SK-N-SH treated with all-trans-retinoic acid at 6 μM for 48 hours (cell line): ENCODE measurements around the gene SERPINB6.

Experiments
- BACH2 ChIP-seq: fragments of 250-450 bp; sonication (Bioruptor Pico); IDR thresholded peaks from 2 replicates; pipeline ENCODE4 v1.9.0; 2021; ENCODE audit warnings: mild to moderate bottlenecking, borderline replicate concordance
- ESRRG ChIP-seq: fragments of 250-450 bp; sonication (Bioruptor Pico); IDR thresholded peaks from 2 replicates; pipeline ENCODE4 v1.6.1; 2021; ENCODE audit warnings: mild to moderate bottlenecking
- OSR1 ChIP-seq: fragments of 250-450 bp; sonication (Bioruptor Pico); IDR thresholded peaks from 2 replicates; pipeline ENCODE4 v1.8.0; 2022; ENCODE audit warnings: moderate library complexity, mild to moderate bottlenecking, inconsistent platforms
- PPARA ChIP-seq: fragments of 250-450 bp; sonication (Bioruptor Pico); IDR thresholded peaks from 2 replicates; pipeline ENCODE4 v1.5.0; 2020; ENCODE audit warnings: mild to moderate bottlenecking, borderline replicate concordance
- RARB ChIP-seq: fragments of 250-450 bp; sonication (Bioruptor Pico); IDR thresholded peaks from 2 replicates; pipeline ENCODE4 v1.8.0; 2021; ENCODE audit warnings: mild to moderate bottlenecking, moderate library complexity
- SNAI2 ChIP-seq: fragments of 250-450 bp; sonication (Bioruptor Pico); IDR thresholded peaks from 2 replicates; pipeline ENCODE4 v1.5.0; 2020; ENCODE audit warnings: mild to moderate bottlenecking, moderate library complexity
- ZC3H10 ChIP-seq: fragments of 250-450 bp; sonication (Bioruptor Pico); IDR thresholded peaks from 2 replicates; pipeline ENCODE4 v1.5.1; 2021; ENCODE audit warnings: mild to moderate bottlenecking, moderate library complexity
- ZFP3 ChIP-seq: fragments of 250-450 bp; sonication (Bioruptor Pico); IDR thresholded peaks from 2 replicates; pipeline ENCODE4 v1.5.0; 2020; ENCODE audit warnings: mild to moderate bottlenecking, moderate library complexity
- ZFP30 ChIP-seq: fragments of 450-650 bp; formaldehyde crosslinking; IDR thresholded peaks from 2 replicates; pipeline ENCODE4 v1.5.0; 2022; ENCODE audit warnings: mild to moderate bottlenecking, moderate library complexity
- ZNF565 ChIP-seq: fragments of 450-650 bp; formaldehyde crosslinking; conservative IDR thresholded peaks from 2 replicates; pipeline ENCODE4 v1.5.0; 2020; ENCODE audit warnings: low read depth, mild to moderate bottlenecking, moderate library complexity
- ZNF8 ChIP-seq: fragments of 450-650 bp; formaldehyde crosslinking; IDR thresholded peaks from 2 replicates; pipeline ENCODE4 v1.5.0; 2020; ENCODE audit warnings: mild to moderate bottlenecking, moderate library complexity

DNA sequence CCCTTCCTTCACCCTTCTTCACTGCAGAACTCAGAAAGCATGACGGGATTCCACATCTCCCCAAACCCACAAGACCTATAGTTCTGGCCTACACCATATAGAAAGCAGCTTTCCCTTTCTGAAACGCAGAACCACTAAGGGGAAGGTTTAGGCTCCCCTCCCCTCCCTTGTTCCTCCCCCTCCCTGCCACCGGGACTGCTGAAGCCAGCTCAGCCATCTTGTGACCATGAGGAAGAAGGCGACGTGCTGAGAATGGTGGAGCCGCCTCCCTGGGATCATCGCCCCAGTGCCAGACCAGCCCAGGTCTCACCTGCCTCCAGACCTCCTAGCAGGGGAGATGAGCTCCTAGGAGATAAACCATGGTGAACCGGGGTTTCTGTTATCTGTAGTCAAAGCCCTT, 19.6 kb downstream of the SERPINB6 start:
- TF ChIP-seq RARB (CRISPR knock-in tag) (no peak), PPARA (CRISPR knock-in tag) (no peak), ZFP30 (CRISPR knock-in tag) (no peak), ESRRG (no peak), BACH2 (CRISPR knock-in tag) (no peak), ZC3H10 (no peak), ZFP3 (CRISPR knock-in tag) (no peak), SNAI2 (CRISPR knock-in tag) (no peak), ZNF8 (CRISPR knock-in tag) (no peak), ZNF565 (CRISPR knock-in tag) (no peak), OSR1 (CRISPR knock-in tag) (no peak)
